K562 (cell line): ENCODE measurements around the gene ERBB4. TPM values are rescaled to one million over a fixed set of nuclear protein-coding genes. Genes with fewer than 3 reads are reported as not detected.
A peak's percentile ranks its signal among the peaks of the same experiment; 100 is the strongest.

Experiments
- ATAC-seq: fragments of 200-7000 bp; cut with Tn5 transposase; 3 replicates; pipeline ENCODE4 v1.9.1; 2020; ENCODE audit warnings: moderate library complexity
- BruUV-seq: library from RNA; stranded (reverse); fragments of 400-500 nt; replicated peaks from 2 replicates; lab custom pipeline; 2021; lab: Mats Ljungman, UMichigan
- CTCF ChIA-PET: fragments of 300-600 bp; formaldehyde crosslinking; extraction: SDS; loops from one replicate; lab custom pipeline; 2021; ENCODE audit warnings: low intra/inter-chr PET ratio; lab: Yijun Ruan, JAX
- POLR2A ChIA-PET: fragments of 300-600, 350-650 bp; sonication (Branson Sonifier 250); formaldehyde crosslinking; extraction: SDS; loops from one replicate; lab custom pipeline; 2021; ENCODE audit warnings: antibody characterized with exemption, inconsistent platforms; lab: Yijun Ruan, JAX
- DNase-seq, 4 experiments: peaks; one replicate each; pipeline versions ENCODE4 v3.0.0 to v3.0.0-alpha.2; 2011 to 2018; ENCODE audit warnings: low spot score in 3 of 4, mixed read lengths in 3 of 4; ENCODE audit errors: extremely low read depth in 1 of 4
- FAIRE-seq: peaks from 2 replicates; lab custom pipeline; 2011; peaks lifted over from hg19 to GRCh38; lab: Jason Lieb, UNC
- H2AFZ ChIP-seq: 2 replicates; pipeline ENCODE4 v1.6.0; 2011; ENCODE audit warnings: low read depth, low read length, control low read depth, inconsistent platforms
- H3K27ac ChIP-seq: fragments of 200-600 bp; 3 replicates; pipeline ENCODE4 v1.8.0; 2011; ENCODE audit warnings: low read depth, mild to moderate bottlenecking, control low read depth, inconsistent platforms, low read length, moderate library complexity, mixed read lengths; ENCODE audit errors: extremely low read depth
- H3K27me3 ChIP-seq, 2 experiments: fragments of 300-600 bp in 1 of 2; 2 replicates in 1 of 2; 3 replicates in 1 of 2; pipeline versions ENCODE4 v1.6.0 to v1.8.0; 2011; ENCODE audit warnings: inconsistent platforms in 2 of 2, low read length in 2 of 2, mild to moderate bottlenecking in 1 of 2, mixed read lengths in 1 of 2, moderate library complexity in 1 of 2; ENCODE audit not compliant: control insufficient read depth in 2 of 2, insufficient read depth in 2 of 2
- H3K36me3 ChIP-seq: fragments of 300-600 bp; 3 replicates; pipeline ENCODE4 v1.8.0; 2011; ENCODE audit warnings: mild to moderate bottlenecking, low read length, inconsistent platforms; ENCODE audit not compliant: control insufficient read depth, insufficient read depth
- H3K4me1 ChIP-seq, 2 experiments: fragments of 200-600 bp in 1 of 2; replicated peaks in 1 of 2; 2 replicates in 1 of 2; 3 replicates in 1 of 2; pipeline versions ENCODE4 v1.5.1 to v1.8.0; 2011; ENCODE audit warnings: inconsistent platforms in 2 of 2, low read length in 2 of 2, mild to moderate bottlenecking in 1 of 2, mixed read lengths in 1 of 2, moderate library complexity in 1 of 2; ENCODE audit not compliant: control insufficient read depth in 2 of 2, insufficient read depth in 2 of 2
- H3K4me2 ChIP-seq: 2 replicates; pipeline ENCODE4 v1.6.1; 2011; ENCODE audit warnings: low read length, control low read depth, inconsistent platforms, mixed read lengths; ENCODE audit not compliant: insufficient read depth
- H3K4me3 ChIP-seq: fragments of 200-600 bp; sonication (generic), shearing (Covaris generic); 2 replicates; pipeline ENCODE4 v1.5.1; 2016; ENCODE audit warnings: control low read depth, inconsistent platforms
- H3K79me2 ChIP-seq: fragments of 200-600 bp; 3 replicates; pipeline ENCODE4 v1.8.0; 2011; ENCODE audit warnings: low read length, inconsistent platforms; ENCODE audit not compliant: control insufficient read depth, insufficient read depth
- H3K9ac ChIP-seq, 2 experiments: 2 replicates each; pipeline versions ENCODE4 v1.6.0 to v1.6.1; 2011; ENCODE audit warnings: low read depth in 2 of 2, low read length in 2 of 2, control low read depth in 1 of 2, inconsistent platforms in 1 of 2, mild to moderate bottlenecking in 1 of 2, mixed read lengths in 1 of 2; ENCODE audit not compliant: insufficient read depth in 1 of 2
- H3K9me1 ChIP-seq: one replicate; pipeline ENCODE4 v1.6.0; 2011; ENCODE audit warnings: inconsistent platforms, mild to moderate bottlenecking, low read length, moderate library complexity; ENCODE audit not compliant: control insufficient read depth, insufficient read depth
- H3K9me3 ChIP-seq: replicated peaks from 2 replicates; pipeline ENCODE4 v1.5.1; 2011; ENCODE audit warnings: low read depth, low read length, inconsistent platforms; ENCODE audit not compliant: control insufficient read depth, insufficient read depth
- H4K20me1 ChIP-seq: replicated peaks from 2 replicates; pipeline ENCODE4 v1.6.1; 2011; ENCODE audit warnings: low read length, inconsistent platforms, mixed read lengths; ENCODE audit not compliant: control insufficient read depth, insufficient read depth
- C11orf30 ChIP-seq: fragments of 450-650 bp; IDR thresholded peaks from 2 replicates; pipeline ENCODE4 v1.6.1; 2016; ENCODE audit warnings: low read depth, mild to moderate bottlenecking
- FOS ChIP-seq: IDR thresholded peaks from 3 replicates; pipeline ENCODE4 v1.6.1; 2011; ENCODE audit not compliant: insufficient read length; ENCODE audit errors: extremely low read depth
- KAT7 ChIP-seq: sonication (generic); formaldehyde crosslinking; IDR thresholded peaks from 2 replicates; pipeline ENCODE4 v1.8.0; 2022; ENCODE audit warnings: missing genetic modification reagents, mild to moderate bottlenecking, borderline replicate concordance
- MXI1 ChIP-seq: IDR thresholded peaks from 2 replicates; pipeline ENCODE4 v1.6.1; 2011; ENCODE audit warnings: low read depth, mild to moderate bottlenecking, improper control_type of control experiment, low read length
- NCOA2 ChIP-seq, 2 experiments: fragments of 450-650 bp; IDR thresholded peaks; 2 replicates each; pipeline ENCODE4 v1.6.1; 2018; ENCODE audit warnings: mild to moderate bottlenecking in 2 of 2, moderate library complexity in 1 of 2; ENCODE audit not compliant: partially characterized antibody in 2 of 2
- NONO ChIP-seq, 2 experiments: fragments of 200-400 bp in 1 of 2; fragments of 450-650 bp in 1 of 2; formaldehyde crosslinking in 1 of 2; IDR thresholded peaks; 2 replicates each; pipeline ENCODE4 v1.6.1; 2017; ENCODE audit warnings: low read depth in 2 of 2, mild to moderate bottlenecking in 2 of 2, moderate library complexity in 2 of 2, low read length in 1 of 2
- RBM25 ChIP-seq: fragments of 200-400 bp; formaldehyde crosslinking; IDR thresholded peaks from 2 replicates; pipeline ENCODE4 v1.6.1; 2018; ENCODE audit warnings: low read length, low read depth, moderate library complexity; ENCODE audit not compliant: severe bottlenecking
- RNF2 ChIP-seq: sonication (generic); IDR thresholded peaks from 2 replicates; pipeline ENCODE4 v1.6.1; 2016
- RUNX1 ChIP-seq: sonication (generic); IDR thresholded peaks from 2 replicates; pipeline ENCODE4 v1.6.1; 2016; ENCODE audit warnings: antibody characterized with exemption, low read depth
- TRIM28 ChIP-seq: fragments of 450-650 bp; IDR thresholded peaks from 2 replicates; pipeline ENCODE4 v1.6.1; 2017
- ZNF184 ChIP-seq: sonication (generic); formaldehyde crosslinking; IDR thresholded peaks from 2 replicates; pipeline ENCODE4 v1.5.0; 2020; ENCODE audit warnings: missing genetic modification reagents
- ZNF766 ChIP-seq: fragments of 200-800 bp; sonication (Bioruptor generic); conservative IDR thresholded peaks from 2 replicates; pipeline ENCODE4 v1.6.1; 2016; ENCODE audit warnings: missing genetic modification characterization, missing compliant biosample characterization
- ZNF77 ChIP-seq: fragments of 250-450 bp; sonication (Bioruptor Pico); IDR thresholded peaks from 2 replicates; pipeline ENCODE4 v1.5.0; 2020
- WGBS: fragments of 100-300 bp; shearing (Covaris generic); methylation state at CpG from one replicate; pipeline ENCODE4 v1.1.6; 2016; ENCODE audit warnings: low coverage, mixed read lengths; ENCODE audit not compliant: insufficient coverage; ENCODE audit errors: missing lambda C conversion rate; 5-methylcytosine and 5-hydroxymethylcytosine counted together
- in situ Hi-C: fragments of 300-500 bp; cut with MboI; formaldehyde crosslinking; loops from 4 replicates; pipeline ENCODE4 v1.15.0; 2018; ENCODE audit warnings: inconsistent platforms, mixed read lengths
- intact Hi-C: fragments of 100-400 bp; cut with micrococcal nuclease; formaldehyde crosslinking; loops from 2 replicates; pipeline ENCODE4 v1.14.2; 2022
- polyA plus RNA-seq, 8 experiments: library from polyadenylated mRNA; depleted of rRNA in 4 of 8; stranded (reverse) in 5 of 8; unstranded in 3 of 8; fragments of >200 nt; fragmentation: Nextera tagmentation in 2 of 8; fragmentation: Illumina TruSeq in 1 of 8; extraction: Ambion mirVana in 2 of 8; extraction: Trizol in 1 of 8; gene quantifications; 2 replicates each; pipeline versions ENCODE4 v1.2.1 to v1.2.3, GENCODE V29; 2011 to 2014; ENCODE audit warnings: inconsistent platforms in 1 of 8, missing spikeins in 1 of 8
- total RNA-seq, 7 experiments: library from RNA; depleted of rRNA in 6 of 7; stranded (reverse); fragments of >200 nt in 6 of 7; fragmentation: Illumina TruSeq in 2 of 7; extraction: Trizol in 2 of 7; gene quantifications; 2 replicates each; pipeline versions ENCODE4 v1.2.1 to v1.2.3, GENCODE V29; 2011 to 2021; ENCODE audit warnings: low replicate concordance in 1 of 7

Gene ERBB4
- total and polyA plus RNA-seq, 9 of the 15 experiments (the other 6 are each of a cell fraction or from before 2014, with no cell fraction given) = not detected

DNA sequence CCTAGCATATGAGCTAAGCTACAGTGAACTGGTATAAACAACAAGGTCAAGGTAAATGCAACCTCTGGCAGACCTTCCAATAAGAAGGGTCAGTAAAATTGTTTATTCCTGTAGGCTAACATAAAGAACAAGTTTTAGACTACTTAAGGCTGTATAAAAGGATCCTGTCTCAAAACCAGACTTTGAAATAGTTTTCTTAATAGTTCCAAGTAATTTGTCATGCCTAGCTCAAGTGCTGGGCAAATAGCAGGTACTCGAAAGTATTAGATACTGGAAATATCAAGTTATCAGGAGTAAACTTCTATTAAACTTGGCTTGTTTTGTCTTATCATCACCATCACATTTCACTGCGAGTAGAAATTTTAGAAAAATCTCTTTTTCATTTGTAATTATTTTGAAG lies 1087.0 kb downstream of the ERBB4 start:
- intact Hi-C loops (no loop called here), in situ Hi-C loops (no loop called here)
- FAIRE-seq (no peak), DNase-seq (no peak), ATAC-seq (no peak)
- H4K20me1 ChIP-seq = no peaks in the 10 kb centered on the region
- BruUV-seq = no TSS peak
- no peaks in the 10 kb centered on the region for H3K27me3 ChIP-seq
- H3K4me3 ChIP-seq = no peak overlapping the region
- H3K9ac ChIP-seq = no peak overlapping the region
- no peaks in the 10 kb centered on the region for H3K36me3 ChIP-seq
- POLR2A ChIA-PET = no interaction called here
- no peak overlapping the region for H3K4me2 ChIP-seq
- H3K9me1 ChIP-seq = no peaks in the 10 kb centered on the region
- H3K9me3 ChIP-seq = no peaks in the 10 kb centered on the region
- H3K4me1 ChIP-seq = no peaks in the 10 kb centered on the region
- H3K79me2 ChIP-seq = no peaks in the 10 kb centered on the region
- no peak overlapping the region for H2AFZ ChIP-seq
- H3K27ac ChIP-seq = no peak overlapping the region
- WGBS = 0% methylated on average over 2 of the region's 2 CpGs
- CTCF ChIA-PET = no interaction called here
- no peak for TF ChIP-seq RUNX1
- no peak for TF ChIP-seq C11orf30
- TF ChIP-seq FOS = no peak
- TF ChIP-seq NCOA2 (IDR thresholded peaks at IDR 0.05; ENCODE audit: partially characterized antibody in 2 of 2) = no peak
- no peak for TF ChIP-seq ZNF766 (CRISPR knock-in tag)
- no peak for TF ChIP-seq RNF2
- TF ChIP-seq TRIM28 = no peak

DNA sequence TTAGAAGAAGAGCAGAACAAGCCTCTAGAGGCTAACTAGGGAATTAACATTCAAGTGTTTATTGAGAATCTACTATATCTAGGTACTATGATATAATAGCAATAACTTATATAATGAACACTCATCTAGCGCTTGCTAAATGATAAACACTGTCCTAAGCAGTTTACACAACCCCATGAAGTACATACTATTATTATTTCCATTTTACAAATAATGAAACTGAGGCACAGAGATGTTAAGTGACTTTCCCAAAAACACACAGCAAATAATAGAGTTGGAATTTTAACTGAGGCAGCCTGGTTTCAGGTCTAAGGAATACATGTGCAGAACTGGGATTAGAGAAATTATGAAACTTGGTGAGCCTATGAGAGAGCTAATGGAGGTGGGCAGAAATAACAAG lies 1088.8 kb downstream of the ERBB4 start:
- Histone ChIP-seq H3K9me1 (no peaks in the 10 kb centered on the region), H3K79me2 (no peaks in the 10 kb centered on the region), H3K4me1 (no peaks in the 10 kb centered on the region), H3K27me3 (no peaks in the 10 kb centered on the region), H3K27ac (no peak overlapping the region), H3K9me3 (no peaks in the 10 kb centered on the region), H3K4me2 (no peak overlapping the region), H3K36me3 (no peaks in the 10 kb centered on the region), H3K9ac (no peak overlapping the region), H2AFZ (no peak overlapping the region), H3K4me3 (no peak overlapping the region), H4K20me1 (no peaks in the 10 kb centered on the region)
- DNase-seq (no peak), FAIRE-seq (no peak), ATAC-seq (no peak)
- intact Hi-C loops (no loop called here), in situ Hi-C loops (no loop called here)
- WGBS = 0% methylated on average over 1 of the region's 1 CpG
- CTCF ChIA-PET = no interaction called here
- no TSS peak for BruUV-seq
- POLR2A ChIA-PET = no interaction called here
- TF ChIP-seq NONO (IDR thresholded peaks at IDR 0.05; ENCODE audit: low read depth in 2 of 2, low read length in 1 of 2) = no peak
- peak; percentile 47 for TF ChIP-seq RBM25
- no peak for TF ChIP-seq ZNF184
- no peak for TF ChIP-seq MXI1
- TF ChIP-seq KAT7 (CRISPR knock-in tag) = no peak
- TF ChIP-seq ZNF77 = no peak
